Skin epidermis (tissue), 12 donors: ENCODE results near the gene BLNK.
"Not testable (repeated sequence)": the region's sequence is repeated elsewhere in the genome, so short reads cannot be mapped to it uniquely, and the experiment has no call there.

Experiments used
- H3K27ac ChIP-seq, 21 experiments: fragments of 200-600 bp; sonication (generic) in 11 of 21; one replicate each; pipeline ENCODE4 v1.5.0; 2020; ENCODE audit warnings: mild to moderate bottlenecking in 3 of 21, inconsistent platforms in 2 of 21, moderate library complexity in 2 of 21
- H3K4me3 ChIP-seq, 7 experiments: fragments of 200-600 bp; sonication (generic) in 2 of 7; one replicate each; pipeline ENCODE4 v1.5.0; 2020; ENCODE audit warnings: inconsistent platforms in 2 of 7, mild to moderate bottlenecking in 2 of 7, moderate library complexity in 1 of 7

Gene BLNK

GRCh38 chr10:96271016-96271815 lies at the start of gene BLNK:
Gene BLNK, minus strand, starts transcription at chr10:96271569. Its CDS starts 171 bp downstream, at chr10:96271398.
- peak within 1 kb of the TSS; percentile 19 to 41 (median 31) for H3K4me3 ChIP-seq

GRCh38 chr10:96319754-96320474 lies 48.5 kb upstream of the BLNK start:
- no peak overlapping the region for H3K4me3 ChIP-seq
- H3K27ac ChIP-seq, result no peak overlapping the region

More at GRCh38 chr10:96271016-96271815, at the start of gene BLNK:
- H3K27ac ChIP-seq, result peak within 1 kb of the TSS in 20 of 21 experiments; percentile 11 to 86 (median 74)

GRCh38 chr10:96317067-96317833 lies 45.9 kb upstream of the BLNK start:
- no peak overlapping the region for H3K4me3 ChIP-seq

GRCh38 chr10:96313344-96313743 lies 42.0 kb upstream of the BLNK start:
- Histone ChIP-seq H3K27ac (no peak overlapping the region), H3K4me3 (no peak overlapping the region)

More at GRCh38 chr10:96317067-96317833, 45.9 kb upstream of the BLNK start:
- no peak overlapping the region for H3K27ac ChIP-seq

- no peak overlapping the region for H3K4me3 ChIP-seq
- H3K27ac ChIP-seq, result no peak overlapping the region
These were observed 39.9 kb upstream of the BLNK start for GRCh38 chr10:96311180-96311715.

GRCh38 chr10:96310321-96310669 lies 38.9 kb upstream of the BLNK start:
- Histone ChIP-seq H3K27ac (no peak overlapping the region), H3K4me3 (no peak overlapping the region)

GRCh38 chr10:96309628-96310320 lies 38.4 kb upstream of the BLNK start:
- no peak overlapping the region for H3K27ac ChIP-seq
- no peak overlapping the region for H3K4me3 ChIP-seq

- H3K27ac ChIP-seq, H3K4me3 ChIP-seq: not testable (repeated sequence)
These were observed 37.5 kb upstream of the BLNK start for GRCh38 chr10:96308854-96309253.

- Histone ChIP-seq H3K4me3 (no peak overlapping the region), H3K27ac (no peak overlapping the region)
These were observed 35.1 kb upstream of the BLNK start for GRCh38 chr10:96306516-96306915.

- H3K4me3 ChIP-seq, result no peak overlapping the region
- no peak overlapping the region for H3K27ac ChIP-seq
These were observed 33.6 kb upstream of the BLNK start for GRCh38 chr10:96305019-96305418.

- Histone ChIP-seq H3K4me3 (no peak within 1 kb of the TSS), H3K27ac (no peak within 1 kb of the TSS)
These were observed 32.9 kb upstream of the BLNK start, which contains the start of gene DNTT for GRCh38 chr10:96304230-96304629. Gene DNTT, plus strand, starts transcription at chr10:96304434. Its CDS starts 64 bp downstream, at chr10:96304498.

- H3K27ac ChIP-seq, result no peak overlapping the region
- no peak overlapping the region for H3K4me3 ChIP-seq
These were observed 30.2 kb upstream of the BLNK start for GRCh38 chr10:96301616-96302015.

- no peak overlapping the region for H3K27ac ChIP-seq
- H3K4me3 ChIP-seq, result no peak overlapping the region
These were observed 28.0 kb upstream of the BLNK start for GRCh38 chr10:96299383-96299782.

- Histone ChIP-seq H3K4me3 (no peak overlapping the region), H3K27ac (no peak overlapping the region)
These were observed 27.0 kb upstream of the BLNK start for GRCh38 chr10:96298362-96298761.

GRCh38 chr10:96297486-96297885 lies 26.1 kb upstream of the BLNK start:
- H3K27ac ChIP-seq, result no peak overlapping the region
- H3K4me3 ChIP-seq, result no peak overlapping the region

- H3K4me3 ChIP-seq, result no peak overlapping the region
These were observed 24.1 kb upstream of the BLNK start for GRCh38 chr10:96295475-96295874.

GRCh38 chr10:96292971-96293920 lies 21.9 kb upstream of the BLNK start:
- H3K4me3 ChIP-seq, result no peak overlapping the region
- no peak overlapping the region for H3K27ac ChIP-seq

More at GRCh38 chr10:96295475-96295874, 24.1 kb upstream of the BLNK start:
- no peak overlapping the region for H3K27ac ChIP-seq
